ENCODE measurements around the gene FOXD1.

DNA sequence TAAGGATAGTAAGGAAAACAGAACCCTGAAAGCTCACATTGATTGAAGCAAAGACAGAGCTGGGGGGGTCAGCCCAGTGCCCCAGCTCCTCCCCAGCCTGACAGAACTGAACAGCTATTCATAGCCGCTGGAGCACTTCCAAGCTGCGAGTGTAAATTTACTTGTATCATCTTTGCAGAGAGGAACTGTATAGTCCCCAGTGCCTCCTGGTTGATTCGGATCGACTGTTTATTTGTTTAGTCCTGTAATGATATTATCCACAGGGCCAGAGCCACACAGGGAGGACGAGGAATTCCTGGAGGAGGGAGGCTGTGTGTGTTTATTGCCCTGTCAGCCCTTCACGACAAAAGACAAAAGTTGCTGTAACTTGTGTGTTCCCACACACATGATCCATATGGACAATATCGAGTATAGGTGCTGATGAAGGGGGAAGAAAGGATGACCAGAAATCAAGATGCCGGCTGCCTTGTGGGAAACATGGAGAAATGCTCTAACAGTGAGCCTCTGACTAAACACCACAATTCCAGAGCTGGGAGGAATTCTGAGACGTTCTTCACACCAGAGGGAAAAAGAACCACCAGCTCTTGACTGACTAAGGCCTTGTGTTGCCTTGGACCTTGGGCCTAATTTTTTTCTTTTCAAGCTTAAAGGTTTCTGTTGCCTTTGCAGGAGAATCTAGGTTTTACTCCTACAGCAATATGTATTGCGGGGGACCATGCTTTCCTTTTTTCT, 31.1 kb downstream of the FOXD1 start:
- TF ChIP-seq SUZ12 (IDR thresholded peaks at IDR 0.05; ENCODE audit: extremely low read depth, insufficient read depth, insufficient read length) (no peak), ZNF274 (IDR thresholded peaks at IDR 0.05; ENCODE audit: low read depth, low read length) (no peak), YY1 (IDR thresholded peaks at IDR 0.05; ENCODE audit: insufficient read depth, insufficient read length) (no peak)

Data from NT2/D1 (cell line).